HG03460 (cell line): ENCODE results near the gene ATP6V1C2.
"Not testable (repeated sequence)": the region's sequence is repeated elsewhere in the genome, so short reads cannot be mapped to it uniquely, and the experiment has no call there.

Experiments used
- ATAC-seq: cut with Tn5 transposase; IDR thresholded peaks from one replicate; pipeline ENCODE4 v1.9.1; 2021; ENCODE audit not compliant: unreplicated experiment

ATP6V1C2 gene

DNA sequence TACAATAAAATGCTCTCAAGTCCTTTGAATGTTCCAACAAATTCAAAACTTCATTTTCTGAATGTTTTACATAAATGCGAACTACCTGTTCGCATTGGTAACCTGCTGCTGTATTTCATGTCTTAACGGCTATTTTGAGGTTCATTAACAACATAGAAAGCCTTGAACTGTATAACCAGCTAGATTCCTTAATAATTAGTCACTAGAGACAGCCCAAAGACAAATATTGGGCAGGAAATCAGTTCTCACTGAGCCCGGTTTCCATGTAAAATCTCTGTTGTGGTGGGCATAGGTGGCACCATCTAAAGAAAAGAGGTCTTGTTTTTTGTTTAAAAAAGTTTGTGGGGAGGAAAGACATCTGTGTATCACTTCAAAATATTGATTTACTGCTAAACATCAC lies 62.0 kb downstream of the ATP6V1C2 start:
- no peak for ATAC-seq

- no peak for ATAC-seq
These were observed 63.3 kb downstream of the ATP6V1C2 start for GRCh38 chr2:10784719-10785118.

DNA sequence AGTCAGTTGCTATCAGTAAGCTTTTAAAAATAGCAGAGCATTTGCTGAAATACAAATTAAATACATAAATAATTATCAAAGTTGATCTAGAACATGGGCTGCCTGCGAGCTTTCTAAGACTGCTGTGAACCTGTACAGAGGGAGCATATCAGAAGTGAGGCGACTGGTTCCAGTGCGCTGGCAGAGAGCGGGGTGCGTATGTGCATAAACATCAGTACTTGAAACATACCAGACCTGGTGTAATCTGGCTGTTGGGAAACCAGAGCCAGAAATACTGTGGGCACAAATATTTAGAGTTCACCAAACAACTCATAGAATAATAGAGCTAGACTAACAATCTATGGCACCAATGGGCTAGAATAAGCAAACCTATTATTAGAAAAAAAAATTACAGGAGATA lies 63.8 kb downstream of the ATP6V1C2 start:
- ATAC-seq: no peak

DNA sequence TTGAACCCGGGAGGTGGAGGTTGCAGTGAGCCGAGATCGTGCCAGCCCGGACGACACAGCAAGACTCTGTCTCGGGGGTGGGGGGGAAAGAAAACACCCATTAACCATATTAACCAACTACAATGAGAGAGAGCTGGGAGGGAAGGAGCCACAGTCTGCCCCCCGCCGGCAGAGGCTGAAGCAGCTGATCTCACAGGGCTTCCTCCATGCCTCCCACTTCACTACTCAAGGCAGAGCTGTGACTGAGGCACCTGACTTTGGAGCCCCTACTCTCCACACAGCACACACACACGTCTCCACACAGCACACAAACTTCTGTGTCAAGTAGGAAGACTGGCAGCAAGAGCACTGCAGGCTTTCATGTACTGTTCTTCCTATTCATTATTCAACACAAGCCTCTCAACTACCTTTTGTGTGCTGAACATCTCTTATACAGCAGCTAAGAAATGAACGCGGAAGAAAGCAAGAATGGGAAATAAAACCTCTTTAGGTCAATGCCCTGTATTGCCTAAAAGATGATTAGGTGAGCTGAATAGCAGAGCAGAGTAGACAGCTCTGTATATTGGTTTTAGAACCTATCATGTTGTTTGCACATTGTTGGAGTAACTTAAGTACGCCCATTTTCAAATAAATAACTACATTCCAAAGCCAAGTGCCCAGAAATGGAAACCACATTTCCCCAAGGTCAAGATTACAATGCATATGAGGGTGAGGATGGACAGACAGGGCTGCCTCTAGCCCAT lies 65.0 kb downstream of the ATP6V1C2 start:
- ATAC-seq: no peak

DNA sequence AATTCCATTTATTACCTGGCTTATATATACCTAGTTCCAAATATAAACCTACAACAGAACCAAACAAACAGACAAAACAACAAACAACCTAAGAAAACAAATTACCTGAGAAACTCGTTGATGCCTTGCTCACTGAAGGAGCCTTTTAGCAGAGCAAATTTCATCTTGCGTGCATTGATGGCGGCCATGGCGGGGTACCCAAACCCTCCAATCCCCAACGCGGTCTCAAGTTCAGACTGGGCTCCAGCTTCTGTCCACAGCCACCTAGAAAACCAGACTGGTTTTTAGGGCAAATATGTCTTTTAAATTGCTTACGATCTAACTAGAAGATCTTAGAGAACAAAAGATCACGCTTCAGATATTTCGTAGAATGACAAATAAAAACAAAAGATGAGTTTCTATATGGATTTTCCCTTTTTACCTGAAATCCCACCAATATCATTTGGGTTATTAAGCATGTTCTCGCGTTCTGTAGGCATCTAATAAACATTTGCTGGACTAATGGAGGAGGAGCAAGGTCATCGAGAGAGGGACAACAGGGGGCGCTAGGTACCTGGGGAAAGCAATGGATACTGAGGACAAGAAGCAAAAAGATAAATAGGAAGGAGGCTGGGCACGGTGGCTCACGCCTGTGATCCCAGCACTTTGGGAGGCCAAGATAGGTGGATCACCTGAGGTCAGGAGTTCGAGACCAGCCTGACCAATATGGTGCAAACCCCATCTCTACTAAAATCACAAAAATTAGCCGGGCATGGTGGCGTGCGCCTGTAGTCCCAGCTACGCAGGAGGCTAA lies 65.9 kb downstream of the ATP6V1C2 start:
- no peak for ATAC-seq

DNA sequence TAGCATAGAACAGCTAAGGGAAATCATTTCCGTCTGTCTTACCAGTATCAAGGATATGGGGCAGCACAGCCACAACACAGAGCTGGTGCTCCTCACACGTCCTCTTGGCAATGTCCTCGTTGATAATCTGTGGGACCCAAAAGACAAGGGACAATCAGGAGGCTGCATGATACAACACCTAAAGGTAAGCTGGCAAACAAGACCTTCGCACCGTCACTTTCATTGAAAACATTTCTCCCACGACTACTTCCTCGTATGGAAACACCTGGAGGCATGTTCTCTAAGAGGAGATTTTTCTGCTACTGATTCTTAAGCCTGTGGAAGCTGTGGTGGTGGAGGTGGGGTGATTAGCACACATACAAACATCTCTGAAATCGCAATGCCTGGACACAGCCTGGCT lies 67.4 kb downstream of the ATP6V1C2 start:
- no peak for ATAC-seq

- ATAC-seq: peak; percentile 85
These were observed 69.0 kb downstream of the ATP6V1C2 start for GRCh38 chr2:10790228-10790973.

GRCh38 chr2:10792001-10792634 lies 70.7 kb downstream of the ATP6V1C2 start:
- peak; percentile 42 for ATAC-seq

GRCh38 chr2:10792660-10793400 lies 71.4 kb downstream of the ATP6V1C2 start:
- ATAC-seq: no peak

- no peak for ATAC-seq
These were observed 72.4 kb downstream of the ATP6V1C2 start for GRCh38 chr2:10793816-10794215.

GRCh38 chr2:10794876-10795275 lies 73.4 kb downstream of the ATP6V1C2 start:
- ATAC-seq: no peak

GRCh38 chr2:10795508-10796046 lies 74.1 kb downstream of the ATP6V1C2 start:
- no peak for ATAC-seq

DNA sequence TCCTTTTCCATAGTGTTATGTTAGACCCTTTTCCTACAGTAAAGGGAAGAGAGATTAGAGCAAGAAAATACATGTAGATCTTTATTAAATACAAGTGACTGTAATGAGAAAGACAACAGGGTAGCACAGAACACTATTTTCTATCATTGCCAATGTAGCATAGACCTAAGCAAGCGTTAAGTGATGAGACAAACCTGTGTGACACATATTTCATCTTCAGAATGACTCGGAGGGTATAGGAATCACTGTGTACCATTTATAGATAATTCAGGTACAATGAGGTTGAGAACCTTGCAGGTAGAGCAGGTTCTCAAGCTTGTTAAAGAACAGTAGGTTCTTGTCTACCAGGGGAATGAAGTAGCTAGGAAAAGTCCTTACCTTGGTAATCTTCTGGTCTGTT lies 75.3 kb downstream of the ATP6V1C2 start:
- no peak for ATAC-seq

- ATAC-seq: no peak
These were observed 77.4 kb downstream of the ATP6V1C2 start for GRCh38 chr2:10798783-10799182.

DNA sequence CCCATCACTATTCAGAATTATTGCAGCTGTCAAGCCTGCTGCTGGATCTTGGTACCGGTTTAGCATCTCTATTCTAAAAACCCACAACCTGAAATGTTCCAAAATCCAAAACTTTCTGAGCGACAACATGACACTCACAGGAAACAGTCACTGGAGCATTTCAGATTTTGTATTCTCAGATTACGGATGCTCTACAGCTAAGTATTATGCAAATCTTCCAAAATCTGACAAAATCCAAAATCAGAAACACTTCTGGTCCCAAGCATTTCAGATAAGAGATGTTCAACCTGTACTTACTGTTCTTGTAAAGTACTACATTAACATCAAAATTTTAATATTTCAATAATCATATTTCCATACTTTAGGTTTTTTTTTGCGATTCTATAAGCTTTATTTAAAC lies 78.7 kb downstream of the ATP6V1C2 start:
- ATAC-seq: no peak

DNA sequence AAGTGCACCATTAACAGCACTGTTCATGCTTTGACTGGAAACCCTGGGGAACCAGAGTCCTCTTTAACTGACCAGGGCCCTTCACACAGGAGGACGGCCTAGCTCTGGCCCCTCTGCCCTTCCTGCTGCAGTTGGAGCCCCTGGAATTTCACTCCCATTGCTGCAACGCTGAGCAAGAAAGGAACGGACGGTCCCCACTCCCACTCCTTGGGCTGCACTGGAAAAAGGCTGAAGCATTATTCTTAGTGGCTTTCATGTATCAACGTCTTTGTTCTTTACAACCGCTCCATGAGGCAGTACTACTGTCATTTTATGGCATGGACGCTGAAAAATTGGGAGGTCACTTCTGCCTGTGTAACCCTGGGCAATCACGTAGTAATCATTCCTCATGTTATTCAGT lies 81.2 kb downstream of the ATP6V1C2 start:
- ATAC-seq: no peak

DNA sequence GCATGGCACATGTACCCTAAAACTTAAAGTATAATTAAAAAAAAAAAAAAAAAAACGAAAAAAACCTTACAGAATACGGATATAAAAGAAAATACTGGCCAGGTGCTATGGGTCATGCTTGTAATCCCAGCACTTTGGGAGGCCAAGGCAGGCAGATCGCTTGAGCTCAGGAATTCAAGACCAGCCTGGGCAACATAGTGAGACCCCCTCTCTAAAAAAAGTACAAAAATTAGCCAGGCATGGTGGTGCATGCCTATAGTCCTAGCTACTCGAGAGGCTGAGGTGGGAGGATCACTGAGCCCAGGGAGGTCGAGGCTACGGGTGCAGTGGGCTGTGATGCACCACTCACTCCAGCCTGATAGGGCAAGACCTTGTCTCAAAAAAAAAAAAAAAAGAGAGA lies 84.6 kb downstream of the ATP6V1C2 start:
- not testable (repeated sequence) for ATAC-seq

- ATAC-seq: no peak
These were observed 85.1 kb downstream of the ATP6V1C2 start for GRCh38 chr2:10806543-10806942.

GRCh38 chr2:10810202-10811161 lies 89.1 kb downstream of the ATP6V1C2 start:
- peak; percentile 31 for ATAC-seq
